HG03139 (cell line): ENCODE data around the gene ASAP2.

ENCODE experiments used
- ATAC-seq: cut with Tn5 transposase; IDR thresholded peaks from one replicate; pipeline ENCODE4 v1.9.1; 2021; ENCODE audit not compliant: unreplicated experiment

The ASAP2 gene

GRCh38 chr2:9341337-9341887, 134.8 kb downstream of the ASAP2 start:
- no peak for ATAC-seq

DNA sequence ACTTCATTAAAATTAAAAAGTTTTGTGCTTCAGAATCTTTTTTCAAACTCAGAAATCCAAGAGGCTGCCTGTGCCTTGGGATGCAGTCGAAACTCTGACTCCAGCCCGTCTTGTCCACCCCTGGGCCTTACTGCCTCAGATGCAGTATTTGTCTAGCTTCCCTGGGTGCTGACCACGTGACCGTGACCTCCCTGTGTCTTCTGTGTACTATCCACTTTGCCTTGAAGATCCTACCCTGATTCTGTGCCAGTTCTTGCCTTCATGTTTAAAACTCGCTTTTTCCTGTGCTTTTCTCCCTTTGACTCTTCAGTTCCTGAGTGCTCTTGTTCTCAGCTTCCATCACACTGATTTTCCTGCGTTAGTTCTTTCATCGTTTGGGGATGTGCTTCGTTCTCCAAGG, 136.0 kb downstream of the ASAP2 start:
- no peak for ATAC-seq

- ATAC-seq: no peak
Observed at GRCh38 chr2:9343524-9343923, 136.9 kb downstream of the ASAP2 start.

- no peak for ATAC-seq
Observed at GRCh38 chr2:9344434-9344833, 137.8 kb downstream of the ASAP2 start.

DNA sequence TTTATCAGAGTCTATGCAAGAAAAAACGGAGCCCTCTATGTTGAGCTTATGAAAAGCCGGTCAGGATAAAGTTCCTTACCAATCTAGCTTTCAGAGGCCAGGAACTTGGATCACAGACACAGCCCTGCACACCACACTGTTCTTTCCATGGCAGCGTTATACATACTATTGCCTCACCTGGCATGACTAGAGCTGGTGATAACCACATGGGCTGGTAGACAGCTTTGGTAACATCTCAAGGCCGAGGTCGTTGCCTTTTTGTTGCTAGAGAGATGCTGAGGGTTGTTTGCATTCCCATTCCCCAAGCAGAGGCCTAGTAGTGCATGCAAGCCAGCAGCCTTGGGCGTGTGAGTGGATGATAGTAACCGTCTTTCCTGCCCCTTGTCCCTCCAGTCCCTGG, 138.7 kb downstream of the ASAP2 start:
- ATAC-seq: no peak

DNA sequence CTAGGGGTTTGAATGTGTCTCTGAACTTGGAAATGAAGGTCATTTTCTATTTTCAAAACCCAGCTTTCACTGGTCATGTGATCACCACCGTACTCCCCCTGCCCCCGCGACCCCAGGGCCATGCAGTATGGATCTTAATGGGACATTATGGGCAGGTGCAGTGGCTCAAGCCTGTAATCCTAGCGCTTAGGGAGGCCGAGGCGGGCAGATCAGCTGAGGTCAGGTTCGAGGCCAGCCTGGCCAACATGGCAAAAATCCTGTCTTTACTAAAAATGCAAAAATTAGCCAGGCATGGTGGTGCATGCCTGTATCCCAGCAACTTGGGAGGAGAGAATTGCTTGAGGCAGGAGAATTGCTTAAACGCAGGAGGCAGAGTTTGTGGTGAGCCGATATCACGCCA, 139.4 kb downstream of the ASAP2 start:
- no peak for ATAC-seq

- no peak for ATAC-seq
Observed at GRCh38 chr2:9346885-9347284, 140.3 kb downstream of the ASAP2 start.

- no peak for ATAC-seq
Observed at GRCh38 chr2:9347411-9347881, 140.8 kb downstream of the ASAP2 start.

- no peak for ATAC-seq
Observed at GRCh38 chr2:9354318-9354717, 147.7 kb downstream of the ASAP2 start.

- no peak for ATAC-seq
Observed at GRCh38 chr2:9355270-9355669, 148.7 kb downstream of the ASAP2 start.

GRCh38 chr2:9355716-9356115, 149.1 kb downstream of the ASAP2 start:
- no peak for ATAC-seq

DNA sequence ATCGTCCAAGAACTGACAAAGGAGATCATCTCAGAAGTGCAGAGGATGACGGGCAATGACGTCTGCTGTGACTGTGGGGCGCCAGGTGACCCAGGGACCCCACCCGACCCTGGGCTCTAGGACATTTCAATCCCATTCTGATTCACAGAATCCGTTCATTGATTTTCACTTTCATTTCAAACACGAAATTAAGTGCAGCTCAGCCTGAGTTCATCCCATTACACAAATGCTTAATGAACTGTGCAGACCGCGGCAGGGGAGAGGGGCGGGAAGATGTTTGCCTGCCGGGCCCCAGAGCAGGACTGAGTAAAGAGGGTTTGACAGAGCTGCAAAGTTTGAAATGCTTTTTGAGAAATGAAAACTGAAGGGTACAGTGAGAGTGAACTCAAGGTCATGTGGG, 149.6 kb downstream of the ASAP2 start:
- no peak for ATAC-seq

- no peak for ATAC-seq
Observed at GRCh38 chr2:9358846-9359245, 152.2 kb downstream of the ASAP2 start.

DNA sequence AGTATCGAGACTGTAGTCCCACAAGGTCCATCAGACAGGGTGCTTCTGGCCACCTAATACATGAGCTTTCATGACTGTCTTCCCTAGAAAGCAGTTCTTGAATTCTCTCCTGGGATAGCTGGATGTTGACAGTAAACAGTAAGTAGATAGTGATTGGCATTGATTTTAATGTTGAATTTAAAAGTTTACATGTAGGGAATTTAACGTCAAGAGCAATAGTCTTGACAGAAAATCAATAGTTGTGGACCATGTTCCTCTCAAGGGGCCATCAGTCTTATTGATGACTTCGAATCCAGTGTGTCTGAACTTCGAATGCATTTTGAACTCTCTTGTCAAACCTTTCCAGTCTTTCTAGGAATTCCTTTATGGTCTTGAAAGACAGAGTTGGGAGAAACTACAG, 152.9 kb downstream of the ASAP2 start:
- no peak for ATAC-seq

- no peak for ATAC-seq
Observed at GRCh38 chr2:9360110-9360509, 153.5 kb downstream of the ASAP2 start.

DNA sequence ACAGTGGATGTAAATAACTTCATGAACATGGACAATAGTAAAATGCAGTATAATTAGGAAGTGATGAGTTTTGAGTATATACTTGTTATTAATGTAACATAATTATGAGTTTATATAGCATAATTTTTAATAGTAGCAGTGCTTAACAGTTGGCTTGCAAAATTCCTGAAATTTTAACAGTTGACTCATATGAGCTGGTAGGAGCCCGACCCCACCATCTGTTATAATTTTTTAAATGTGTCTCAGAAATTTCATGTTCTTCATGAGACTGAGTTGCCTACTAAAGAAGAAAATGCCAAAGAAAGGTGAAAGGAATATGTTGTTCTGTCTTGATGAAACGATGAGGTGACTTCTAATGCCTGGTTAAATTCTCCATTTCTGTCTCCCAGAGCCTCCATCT, 154.1 kb downstream of the ASAP2 start:
- no peak for ATAC-seq

DNA sequence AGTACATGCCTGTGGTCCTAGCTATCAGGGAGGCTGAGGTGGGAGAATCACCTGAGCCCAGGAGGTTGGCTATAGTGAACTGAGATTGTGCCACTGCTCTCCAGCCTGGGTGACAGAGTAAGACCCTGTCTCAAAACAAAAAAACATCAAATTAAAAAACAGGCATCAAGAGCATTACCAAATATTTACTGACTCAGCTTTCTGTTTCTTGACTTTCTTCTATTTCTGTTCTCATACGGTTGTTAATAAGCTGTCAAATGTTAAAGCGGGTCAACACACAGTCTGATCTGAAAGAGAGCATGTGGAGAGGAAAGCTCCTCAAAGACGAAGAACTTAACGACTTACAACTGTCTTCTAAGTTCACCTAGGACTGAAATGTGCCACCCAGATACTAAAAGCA, 157.8 kb downstream of the ASAP2 start:
- no peak for ATAC-seq

DNA sequence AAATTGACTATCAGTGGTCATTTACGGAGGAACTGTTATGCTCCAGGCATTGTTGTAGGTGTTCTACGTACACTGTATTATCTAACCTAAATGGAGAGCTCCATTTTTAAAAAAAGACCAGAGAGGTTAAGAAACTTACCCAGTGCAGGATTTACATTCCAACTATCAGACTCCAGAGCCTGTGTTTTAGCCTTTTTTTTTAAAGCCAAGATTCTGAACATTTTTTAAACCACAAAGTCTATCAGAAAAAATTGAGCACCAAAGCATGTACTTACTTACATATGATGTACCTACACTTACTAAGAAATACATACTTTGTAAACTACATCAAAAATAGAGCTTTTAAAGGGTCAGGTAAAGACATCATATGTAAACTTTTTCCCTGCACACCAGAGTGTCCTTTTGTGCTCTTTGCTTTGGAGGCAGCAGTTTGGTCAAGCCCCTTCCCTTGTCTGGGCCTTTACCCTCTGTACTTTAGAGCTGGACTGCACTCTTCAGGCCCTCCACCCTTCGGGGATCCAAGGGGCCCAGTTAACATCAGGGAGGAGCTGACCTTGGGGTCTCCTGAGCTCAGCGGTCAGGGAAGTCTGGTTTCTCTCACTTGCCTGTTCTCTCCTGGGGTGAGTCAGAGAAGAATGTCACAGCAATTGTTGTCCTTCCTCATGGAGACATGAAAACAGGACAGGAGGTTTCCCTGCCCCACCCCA, 158.3 kb downstream of the ASAP2 start:
- no peak for ATAC-seq

- no peak for ATAC-seq
Observed at GRCh38 chr2:9365498-9366019, 158.9 kb downstream of the ASAP2 start.

- no peak for ATAC-seq
Observed at GRCh38 chr2:9366026-9366425, 159.4 kb downstream of the ASAP2 start.

- ATAC-seq: no peak
Observed at GRCh38 chr2:9370746-9371145, 164.1 kb downstream of the ASAP2 start.

DNA sequence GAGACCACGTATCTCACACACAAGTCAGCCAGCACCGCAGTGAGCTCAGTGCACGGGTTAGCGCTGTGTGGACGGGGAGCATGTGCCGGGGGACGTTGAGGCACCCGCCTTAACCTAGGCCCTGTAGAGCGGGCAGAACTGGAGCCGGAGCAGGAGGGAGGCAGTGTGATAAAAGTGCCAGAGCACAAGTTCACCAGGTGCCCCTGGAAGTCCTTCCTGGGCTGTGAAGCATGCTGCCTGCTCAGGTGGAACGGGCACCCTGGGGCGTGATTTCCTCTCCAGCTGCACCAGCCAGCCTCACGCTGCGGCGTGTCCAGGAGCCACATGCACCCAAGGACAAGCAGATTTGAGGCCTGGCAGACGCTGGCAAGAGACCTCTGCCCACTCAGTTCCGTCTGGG, 166.4 kb downstream of the ASAP2 start:
- no peak for ATAC-seq

DNA sequence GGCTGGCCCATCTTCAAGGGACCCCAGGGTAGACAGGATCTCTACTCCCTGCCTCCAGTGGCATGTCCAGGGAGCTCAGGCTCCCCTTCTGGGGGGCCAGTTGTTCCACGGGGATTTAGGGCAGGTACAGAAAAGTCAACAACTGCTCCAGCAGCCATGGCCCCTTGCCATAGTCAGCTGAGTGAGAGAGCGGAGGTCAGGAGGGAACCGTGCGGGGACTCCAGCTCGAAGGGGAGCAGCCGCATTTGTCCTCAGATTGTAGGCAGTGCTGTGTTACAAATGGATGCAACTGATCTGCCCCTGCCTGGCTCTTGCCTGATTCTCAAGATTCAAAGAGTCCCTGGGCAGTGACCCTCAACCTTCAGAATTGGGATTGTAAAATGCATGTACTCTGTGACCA, 166.9 kb downstream of the ASAP2 start:
- ATAC-seq: no peak
